ENCODE measurements around the gene FSTL4. TPM values are rescaled to one million over a fixed set of nuclear protein-coding genes. Genes with fewer than 3 reads are reported as not detected.

The FSTL4 gene
- total and polyA plus RNA-seq, 2 of the 4 experiments (the other 2 are of a cell fraction), result 0.18 TPM; not detected in 1

DNA sequence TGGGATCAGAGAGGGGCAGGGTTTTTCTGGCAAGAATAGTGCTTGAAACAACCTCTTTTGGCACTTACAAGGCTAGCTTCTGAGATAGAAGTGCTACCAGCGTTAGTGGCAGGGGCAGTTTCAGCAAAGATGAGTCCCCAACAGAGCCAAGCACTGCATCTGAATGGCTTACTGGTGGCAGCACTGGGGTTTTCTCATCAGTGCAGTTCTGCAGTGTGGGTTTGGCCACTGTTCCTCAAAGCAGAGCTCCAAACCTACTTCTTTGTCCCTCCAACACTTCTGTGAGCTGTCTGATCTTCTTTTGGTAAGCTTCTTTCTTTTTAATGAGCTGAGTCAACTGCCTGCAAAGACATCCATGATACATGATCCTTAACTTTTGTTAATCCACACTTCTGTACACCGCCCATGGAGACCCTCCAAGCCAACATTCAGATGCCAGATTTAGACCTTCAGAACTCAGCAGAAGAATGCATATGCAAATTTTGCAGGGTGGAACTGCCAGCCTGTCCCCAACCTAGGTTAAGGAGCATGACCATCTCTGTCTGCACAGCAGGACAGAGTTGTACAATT lies 29.9 kb upstream of the FSTL4 start:
- no peak overlapping the region for H2BK15ac ChIP-seq (ENCODE audit: low read depth, low read length)
- no peak overlapping the region for H3K9ac ChIP-seq (ENCODE audit: low read depth, low read length)
- H3K56ac ChIP-seq (ENCODE audit: extremely low read depth, insufficient read depth, low read length), result no peak overlapping the region
- intact Hi-C loops (cut with micrococcal nuclease), result no loop called here
- no peak overlapping the region for H3K23ac ChIP-seq (ENCODE audit: low read depth, low read length)
- TF ChIP-seq CEBPB (IDR thresholded peaks at IDR 0.05; ENCODE audit: low read depth, low read length), result no peak
- no peak for TF ChIP-seq RCOR1 (IDR thresholded peaks at IDR 0.05; ENCODE audit: insufficient replicate concordance, low read length)
- TF ChIP-seq MAFK (IDR thresholded peaks at IDR 0.05; ENCODE audit: low read depth, low read length), result no peak
- TF ChIP-seq, protein P1, sequence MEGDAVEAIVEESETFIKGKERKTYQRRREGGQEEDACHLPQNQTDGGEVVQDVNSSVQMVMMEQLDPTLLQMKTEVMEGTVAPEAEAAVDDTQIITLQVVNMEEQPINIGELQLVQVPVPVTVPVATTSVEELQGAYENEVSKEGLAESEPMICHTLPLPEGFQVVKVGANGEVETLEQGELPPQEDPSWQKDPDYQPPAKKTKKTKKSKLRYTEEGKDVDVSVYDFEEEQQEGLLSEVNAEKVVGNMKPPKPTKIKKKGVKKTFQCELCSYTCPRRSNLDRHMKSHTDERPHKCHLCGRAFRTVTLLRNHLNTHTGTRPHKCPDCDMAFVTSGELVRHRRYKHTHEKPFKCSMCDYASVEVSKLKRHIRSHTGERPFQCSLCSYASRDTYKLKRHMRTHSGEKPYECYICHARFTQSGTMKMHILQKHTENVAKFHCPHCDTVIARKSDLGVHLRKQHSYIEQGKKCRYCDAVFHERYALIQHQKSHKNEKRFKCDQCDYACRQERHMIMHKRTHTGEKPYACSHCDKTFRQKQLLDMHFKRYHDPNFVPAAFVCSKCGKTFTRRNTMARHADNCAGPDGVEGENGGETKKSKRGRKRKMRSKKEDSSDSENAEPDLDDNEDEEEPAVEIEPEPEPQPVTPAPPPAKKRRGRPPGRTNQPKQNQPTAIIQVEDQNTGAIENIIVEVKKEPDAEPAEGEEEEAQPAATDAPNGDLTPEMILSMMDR (conservative IDR thresholded peaks at IDR 0.05; ENCODE audit: low read depth, low read length), result no peak
- no peak for TF ChIP-seq CHD1 (IDR thresholded peaks at IDR 0.05; ENCODE audit: low read depth, low read length)
- TF ChIP-seq MAZ (IDR thresholded peaks at IDR 0.05; ENCODE audit: borderline replicate concordance, low read depth, low read length), result no peak
- no peak for TF ChIP-seq POLR2A (IDR thresholded peaks at IDR 0.05; ENCODE audit: low read depth, low read length)
- TF ChIP-seq FOS (IDR thresholded peaks at IDR 0.05; ENCODE audit: low read depth, low read length), result no peak
- TF ChIP-seq BHLHE40 (IDR thresholded peaks at IDR 0.05; ENCODE audit: low read depth, low read length), result no peak
- TF ChIP-seq MXI1 (IDR thresholded peaks at IDR 0.05; ENCODE audit: borderline replicate concordance, low read depth, low read length), result no peak
- H2BK5ac ChIP-seq (ENCODE audit: low read depth, low read length, poor library complexity, severe bottlenecking), result no peak overlapping the region
- no peak overlapping the region for H3K27ac ChIP-seq (ENCODE audit: insufficient read depth, low read length)
- DNase-seq, result no peak
- no peak overlapping the region for H2AK5ac ChIP-seq (ENCODE audit: low read depth, low read length)
- H3K4me1 ChIP-seq (ENCODE audit: control insufficient read depth, insufficient read depth, low read length), result no peaks in the 10 kb centered on the region
- no peaks in the 10 kb centered on the region for H3K79me1 ChIP-seq (ENCODE audit: low read depth in 1 of 2, low read length in 2 of 2)
- H3K36me3 ChIP-seq (ENCODE audit: control insufficient read depth, insufficient read depth, low read length), result no peaks in the 10 kb centered on the region
- no peak overlapping the region for H2AK9ac ChIP-seq (replicated peaks; ENCODE audit: low read depth, low read length, poor library complexity)
- ChIA-PET POLR2A (ENCODE audit: unreplicated experiment) (no interaction called here), CTCF (no interaction called here)
- no peak for ATAC-seq (ENCODE audit: low read depth)
- no peak overlapping the region for H4K91ac ChIP-seq (ENCODE audit: insufficient read depth, low read depth, low read length)
- H2BK20ac ChIP-seq (ENCODE audit: low read depth, low read length), result no peak overlapping the region
- H3K18ac ChIP-seq (ENCODE audit: low read depth, low read length), result no peak overlapping the region
- H3K14ac ChIP-seq (replicated peaks; ENCODE audit: low read depth, low read length), result no peak overlapping the region
- no TSS peak for BruUV-seq (replicated peaks)
- in situ Hi-C loops (cut with MboI; ENCODE audit: low sequenced_read_pairs), result no loop called here
- H4K20me1 ChIP-seq (ENCODE audit: insufficient read depth, low read length), result no peaks in the 10 kb centered on the region
- no peak overlapping the region for H3K4me2 ChIP-seq (ENCODE audit: low read depth, low read length)
- no peaks in the 10 kb centered on the region for H3K9me3 ChIP-seq (ENCODE audit: control insufficient read depth, insufficient read depth, low read length)
- H3K4me3 ChIP-seq (ENCODE audit: insufficient read depth, low read depth, low read length), result no peak overlapping the region
- H2AFZ ChIP-seq (replicated peaks; ENCODE audit: low read length, poor library complexity), result no peak overlapping the region
- no peaks in the 10 kb centered on the region for H3K27me3 ChIP-seq (ENCODE audit: control insufficient read depth, insufficient read depth, low read length)
- WGBS, 2 experiments (ENCODE audit: extremely low coverage in 2 of 2, insufficient read length in 1 of 2), result 15% methylated on average over 2 of the region's 2 CpGs; no CpG with 5 or more reads in 1 of the 2 experiments
- no peak overlapping the region for H4K8ac ChIP-seq (ENCODE audit: low read depth in 2 of 2, low read length in 2 of 2)
- H2BK120ac ChIP-seq (ENCODE audit: low read depth, low read length), result no peak overlapping the region
- H3K4ac ChIP-seq (ENCODE audit: low read depth, low read length), result no peak overlapping the region
- dilution Hi-C loops (cut with HindIII; ENCODE audit: low sequenced_read_pairs, unreplicated experiment), result no loop called here
- H4K5ac ChIP-seq (ENCODE audit: low read depth, low read length), result no peak overlapping the region
- no peaks in the 10 kb centered on the region for H3K9me1 ChIP-seq (ENCODE audit: insufficient read depth, low read length)

Measured in IMR-90 (cell line).